RWPE2 (cell line): Measurements from ENCODE around the gene SERINC2.

Experiments
- ATAC-seq: fragments of 200-7000 bp; cut with Tn5 transposase; 3 replicates; pipeline ENCODE4 v1.9.1; 2021; ENCODE audit warnings: low read depth
- DNase-seq: peaks from one replicate; pipeline ENCODE4 v3.0.0-alpha.2; 2020; ENCODE audit warnings: low spot score
- H3K27ac ChIP-seq: fragments of 450-650 bp; 2 replicates; pipeline ENCODE4 v1.5.1; 2017; ENCODE audit warnings: mild to moderate bottlenecking; ENCODE audit not compliant: poor library complexity, severe bottlenecking
- H3K27me3 ChIP-seq: fragments of 250-450 bp; sonication (Bioruptor Pico); 2 replicates; pipeline ENCODE4 v1.5.1; 2021; ENCODE audit warnings: mild to moderate bottlenecking, moderate library complexity; ENCODE audit not compliant: insufficient read depth, poor library complexity, severe bottlenecking
- H3K36me3 ChIP-seq: fragments of 250-450 bp; sonication (Bioruptor Pico); 2 replicates; pipeline ENCODE4 v1.5.1; 2020; ENCODE audit warnings: low read depth, mild to moderate bottlenecking, moderate library complexity
- H3K4me1 ChIP-seq: fragments of 250-450 bp; sonication (Bioruptor Pico); 2 replicates; pipeline ENCODE4 v1.5.1; 2021; ENCODE audit warnings: mild to moderate bottlenecking, moderate library complexity; ENCODE audit not compliant: insufficient read depth, poor library complexity, severe bottlenecking
- H3K4me3 ChIP-seq: fragments of 250-450 bp; sonication (Bioruptor Pico); 2 replicates; pipeline ENCODE4 v1.5.1; 2021; ENCODE audit warnings: mild to moderate bottlenecking, moderate library complexity; ENCODE audit not compliant: severe bottlenecking
- H3K9me3 ChIP-seq: fragments of 250-450 bp; sonication (Bioruptor Pico); 2 replicates; pipeline ENCODE4 v1.5.1; 2021; ENCODE audit warnings: mild to moderate bottlenecking, moderate library complexity; ENCODE audit not compliant: severe bottlenecking
- TF ChIP-seq, protein P1 (sequence below): fragments of 450-650 bp; IDR thresholded peaks from one replicate; pipeline ENCODE4 v1.5.1; 2017; ENCODE audit warnings: mild to moderate bottlenecking, moderate library complexity; ENCODE audit not compliant: poor library complexity, severe bottlenecking

The SERINC2 gene

DNA sequence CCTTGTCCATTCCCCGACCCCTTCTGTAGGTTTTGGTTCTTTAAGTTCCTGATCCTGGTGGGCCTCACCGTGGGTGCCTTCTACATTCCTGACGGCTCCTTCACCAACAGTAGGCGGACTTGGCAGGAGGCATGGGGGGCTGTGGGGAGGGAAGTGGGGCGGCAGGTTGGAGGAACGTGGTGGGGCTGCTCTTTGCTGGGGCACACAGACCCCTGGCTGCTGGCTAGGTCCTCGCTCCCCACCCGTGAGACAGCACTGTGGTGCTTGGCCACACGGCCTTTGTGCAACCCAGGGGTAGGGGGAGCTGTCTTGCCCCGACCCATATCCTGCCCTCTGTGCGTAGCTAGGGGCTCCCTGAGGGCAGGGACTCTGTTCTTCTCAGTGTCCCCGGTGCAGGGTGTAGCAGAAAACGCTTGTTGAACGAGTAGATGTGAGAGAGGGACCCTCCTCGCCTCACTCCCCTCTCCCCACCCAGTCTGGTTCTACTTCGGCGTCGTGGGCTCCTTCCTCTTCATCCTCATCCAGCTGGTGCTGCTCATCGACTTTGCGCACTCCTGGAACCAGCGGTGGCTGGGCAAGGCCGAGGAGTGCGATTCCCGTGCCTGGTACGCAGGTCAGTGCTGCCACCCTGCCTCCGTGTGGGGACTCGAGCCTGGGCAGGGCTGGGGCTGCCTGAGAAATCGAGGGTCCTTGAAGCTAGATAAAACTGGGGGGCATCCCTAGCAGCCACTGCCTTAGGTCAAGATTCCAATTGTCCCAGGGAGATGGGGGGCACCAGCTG is 12.5 kb downstream of the SERINC2 start:
- no peak overlapping the region for H3K4me3 ChIP-seq

DNA sequence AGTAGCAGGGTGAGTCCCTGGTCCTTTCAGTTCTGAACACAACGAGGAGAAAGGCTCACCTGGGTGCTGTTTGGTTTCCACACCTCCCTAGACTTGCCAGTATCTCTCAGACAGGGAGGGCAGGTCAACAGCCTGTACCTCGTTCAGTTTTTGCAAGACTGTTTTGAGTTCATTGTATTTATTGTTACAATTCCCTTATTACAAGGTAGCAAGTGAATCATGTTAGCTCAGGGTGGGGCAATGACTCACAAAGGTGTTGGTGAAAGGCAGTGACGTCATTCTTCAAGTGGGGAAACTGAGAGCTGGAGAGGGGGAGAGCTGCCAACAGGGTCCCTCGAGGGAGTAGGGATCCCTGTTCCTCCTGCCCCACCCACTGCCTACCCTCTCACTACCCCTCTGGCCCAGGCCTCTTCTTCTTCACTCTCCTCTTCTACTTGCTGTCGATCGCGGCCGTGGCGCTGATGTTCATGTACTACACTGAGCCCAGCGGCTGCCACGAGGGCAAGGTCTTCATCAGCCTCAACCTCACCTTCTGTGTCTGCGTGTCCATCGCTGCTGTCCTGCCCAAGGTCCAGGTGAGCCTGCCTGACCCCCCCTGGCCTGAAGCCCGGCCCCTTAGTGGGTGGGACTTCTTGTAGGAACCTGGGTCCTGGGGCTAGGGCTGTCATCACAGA is 13.4 kb downstream of the SERINC2 start:
- no peak overlapping the region for H3K4me3 ChIP-seq
- TF ChIP-seq, protein P1, sequence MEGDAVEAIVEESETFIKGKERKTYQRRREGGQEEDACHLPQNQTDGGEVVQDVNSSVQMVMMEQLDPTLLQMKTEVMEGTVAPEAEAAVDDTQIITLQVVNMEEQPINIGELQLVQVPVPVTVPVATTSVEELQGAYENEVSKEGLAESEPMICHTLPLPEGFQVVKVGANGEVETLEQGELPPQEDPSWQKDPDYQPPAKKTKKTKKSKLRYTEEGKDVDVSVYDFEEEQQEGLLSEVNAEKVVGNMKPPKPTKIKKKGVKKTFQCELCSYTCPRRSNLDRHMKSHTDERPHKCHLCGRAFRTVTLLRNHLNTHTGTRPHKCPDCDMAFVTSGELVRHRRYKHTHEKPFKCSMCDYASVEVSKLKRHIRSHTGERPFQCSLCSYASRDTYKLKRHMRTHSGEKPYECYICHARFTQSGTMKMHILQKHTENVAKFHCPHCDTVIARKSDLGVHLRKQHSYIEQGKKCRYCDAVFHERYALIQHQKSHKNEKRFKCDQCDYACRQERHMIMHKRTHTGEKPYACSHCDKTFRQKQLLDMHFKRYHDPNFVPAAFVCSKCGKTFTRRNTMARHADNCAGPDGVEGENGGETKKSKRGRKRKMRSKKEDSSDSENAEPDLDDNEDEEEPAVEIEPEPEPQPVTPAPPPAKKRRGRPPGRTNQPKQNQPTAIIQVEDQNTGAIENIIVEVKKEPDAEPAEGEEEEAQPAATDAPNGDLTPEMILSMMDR = no peak
- H3K9me3 ChIP-seq = no peaks in the 10 kb centered on the region
- no peak for DNase-seq
- peaks cover 92% of the 10 kb centered on the region for H3K36me3 ChIP-seq
- H3K4me1 ChIP-seq = peaks cover 48% of the 10 kb centered on the region
- H3K27ac ChIP-seq = peak overlapping the region; percentile 96
- no peaks in the 10 kb centered on the region for H3K27me3 ChIP-seq
- peak; percentile 23; the same call in 2 of the 3 replicates for ATAC-seq

More for the DNA sequence above, 12.5 kb downstream of the SERINC2 start:
- no peaks in the 10 kb centered on the region for H3K27me3 ChIP-seq
- DNase-seq (no peak), ATAC-seq (no peak)
- no peaks in the 10 kb centered on the region for H3K9me3 ChIP-seq
- peak overlapping the region; percentile 96 for H3K27ac ChIP-seq
- H3K4me1 ChIP-seq = peaks cover 54% of the 10 kb centered on the region
- TF ChIP-seq, protein P1 = no peak
- peaks cover 91% of the 10 kb centered on the region for H3K36me3 ChIP-seq

DNA sequence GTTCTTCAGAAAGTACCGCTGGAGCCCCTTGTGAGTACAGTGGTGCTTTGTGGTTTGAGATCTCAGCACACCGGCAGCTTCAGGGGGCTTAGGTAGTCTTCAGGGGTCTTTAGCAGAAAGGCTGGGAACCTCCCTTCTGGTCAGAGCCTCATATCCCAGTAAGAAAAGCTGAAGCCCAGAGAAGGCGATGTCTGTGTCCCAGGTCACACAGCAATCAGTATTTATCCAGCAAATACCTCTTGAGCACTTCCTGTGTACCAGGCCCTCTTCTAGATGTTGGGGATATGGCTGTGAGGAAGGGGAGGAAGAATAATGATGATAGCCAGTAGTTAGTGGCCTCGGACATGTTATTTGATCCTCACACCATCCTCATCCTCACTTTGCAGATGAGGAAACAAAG is 14.3 kb downstream of the SERINC2 start:
- DNase-seq (no peak), ATAC-seq (no peak)
- no peaks in the 10 kb centered on the region for H3K27me3 ChIP-seq
- peaks cover 90% of the 10 kb centered on the region for H3K36me3 ChIP-seq
- no peaks in the 10 kb centered on the region for H3K9me3 ChIP-seq
- H3K4me3 ChIP-seq = no peak overlapping the region
- peaks cover 38% of the 10 kb centered on the region for H3K4me1 ChIP-seq
- TF ChIP-seq, protein P1 = no peak
- H3K27ac ChIP-seq = peak overlapping the region; percentile 96

DNA sequence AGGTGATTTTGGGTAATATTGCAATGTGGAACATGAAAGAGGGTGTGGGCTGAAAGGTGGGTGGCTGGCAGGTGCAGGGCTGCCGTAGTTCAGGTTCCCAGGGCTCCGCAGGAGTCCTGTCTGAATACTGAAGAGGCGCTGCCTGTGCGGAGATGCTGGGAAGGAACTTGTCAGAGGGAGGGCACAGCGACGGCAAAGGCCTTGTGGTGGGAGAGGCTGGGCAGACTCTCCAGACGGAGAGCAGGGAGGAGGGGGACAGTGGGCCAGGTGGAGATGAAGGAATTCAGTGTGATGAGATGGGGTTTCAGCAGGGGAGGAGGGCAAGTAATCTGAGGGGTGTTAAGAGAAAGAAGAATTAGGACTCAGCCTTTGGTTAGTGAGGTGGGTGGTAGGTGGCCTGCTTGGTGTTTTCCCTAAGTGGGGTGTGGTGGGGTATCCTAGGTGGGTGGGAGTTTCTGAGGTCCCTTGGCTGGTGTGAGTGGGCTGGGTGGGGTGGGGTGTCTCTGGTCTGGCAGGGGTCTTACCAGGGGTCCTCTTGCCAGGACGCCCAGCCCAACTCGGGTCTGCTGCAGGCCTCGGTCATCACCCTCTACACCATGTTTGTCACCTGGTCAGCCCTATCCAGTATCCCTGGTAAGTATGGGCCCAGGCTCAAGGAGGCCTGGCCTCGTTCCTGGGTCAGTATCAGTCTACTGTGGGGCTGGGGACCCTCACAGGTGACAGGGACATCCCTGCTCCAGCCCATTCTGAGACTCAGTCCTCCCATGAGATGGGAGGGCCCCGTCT is 15.6 kb downstream of the SERINC2 start:
- TF ChIP-seq, protein P1 = no peak
- Histone ChIP-seq H3K4me3 (no peak overlapping the region), H3K36me3 (peaks cover 91% of the 10 kb centered on the region), H3K9me3 (no peaks in the 10 kb centered on the region), H3K27me3 (no peaks in the 10 kb centered on the region), H3K4me1 (peaks cover 27% of the 10 kb centered on the region), H3K27ac (no peak overlapping the region)
- ATAC-seq = no peak
- no peak for DNase-seq
